IMR-90 (cell line): Measurements from ENCODE around the gene FERMT3.

ENCODE experiments used
- BHLHE40 ChIP-seq: fragments of 150-350 bp; IDR thresholded peaks from 2 replicates; pipeline ENCODE4 v1.6.1; 2016; ENCODE audit warnings: mild to moderate bottlenecking, low read depth, low read length
- CTCF ChIP-seq: conservative IDR thresholded peaks from 2 replicates; pipeline ENCODE4 v1.5.1; 2012; ENCODE audit warnings: mild to moderate bottlenecking, low read depth, low read length, improper control_type of control experiment
- ELK1 ChIP-seq: fragments of 150-350 bp; IDR thresholded peaks from 2 replicates; pipeline ENCODE4 v1.6.1; 2016; ENCODE audit warnings: low read depth, mild to moderate bottlenecking, low read length, moderate library complexity, borderline replicate concordance
- MAFK ChIP-seq: IDR thresholded peaks from 2 replicates; pipeline ENCODE4 v1.6.1; 2012; ENCODE audit warnings: low read depth, low read length, improper control_type of control experiment
- MAZ ChIP-seq: IDR thresholded peaks from 2 replicates; pipeline ENCODE4 v1.6.1; 2012; ENCODE audit warnings: low read depth, mild to moderate bottlenecking, low read length, improper control_type of control experiment, moderate library complexity, borderline replicate concordance
- POLR2A ChIP-seq: IDR thresholded peaks from 2 replicates; pipeline ENCODE4 v1.6.1; 2012; ENCODE audit warnings: mild to moderate bottlenecking, low read depth, low read length
- RAD21 ChIP-seq: IDR thresholded peaks from 2 replicates; pipeline ENCODE4 v1.6.1; 2012; ENCODE audit warnings: low read length, improper control_type of control experiment
- RFX5 ChIP-seq: IDR thresholded peaks from 2 replicates; pipeline ENCODE4 v1.8.0; 2012; ENCODE audit warnings: low read depth, mild to moderate bottlenecking, low read length, moderate library complexity
- TF ChIP-seq, protein P1 (sequence below): fragments of 150-350 bp; IDR thresholded peaks from 2 replicates; pipeline ENCODE4 v1.6.1; 2017; ENCODE audit warnings: mild to moderate bottlenecking, antibody characterized with exemption, low read length, low read depth

- TF ChIP-seq RAD21 = no peak
- TF ChIP-seq POLR2A = no peak
- no peak for TF ChIP-seq CTCF
- no peak for TF ChIP-seq RFX5
- TF ChIP-seq MAFK = no peak
- TF ChIP-seq ELK1 = no peak
- no peak for TF ChIP-seq MAZ
- TF ChIP-seq BHLHE40 = no peak
- TF ChIP-seq, protein P1, sequence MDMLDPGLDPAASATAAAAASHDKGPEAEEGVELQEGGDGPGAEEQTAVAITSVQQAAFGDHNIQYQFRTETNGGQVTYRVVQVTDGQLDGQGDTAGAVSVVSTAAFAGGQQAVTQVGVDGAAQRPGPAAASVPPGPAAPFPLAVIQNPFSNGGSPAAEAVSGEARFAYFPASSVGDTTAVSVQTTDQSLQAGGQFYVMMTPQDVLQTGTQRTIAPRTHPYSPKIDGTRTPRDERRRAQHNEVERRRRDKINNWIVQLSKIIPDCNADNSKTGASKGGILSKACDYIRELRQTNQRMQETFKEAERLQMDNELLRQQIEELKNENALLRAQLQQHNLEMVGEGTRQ = no peak
Observed at GRCh38 chr11:64161037-64161436, 45.5 kb upstream of the FERMT3 start.
